HG03135 (cell line): ENCODE data around the gene ZBTB42.

Source experiments
- ATAC-seq: cut with Tn5 transposase; IDR thresholded peaks from one replicate; pipeline ENCODE4 v1.9.1; 2021; ENCODE audit warnings: mild to moderate bottlenecking, moderate library complexity; ENCODE audit not compliant: unreplicated experiment

The ZBTB42 gene

GRCh38 chr14:104769324-104770071 is 31.4 kb upstream of the ZBTB42 start:
- no peak for ATAC-seq

DNA sequence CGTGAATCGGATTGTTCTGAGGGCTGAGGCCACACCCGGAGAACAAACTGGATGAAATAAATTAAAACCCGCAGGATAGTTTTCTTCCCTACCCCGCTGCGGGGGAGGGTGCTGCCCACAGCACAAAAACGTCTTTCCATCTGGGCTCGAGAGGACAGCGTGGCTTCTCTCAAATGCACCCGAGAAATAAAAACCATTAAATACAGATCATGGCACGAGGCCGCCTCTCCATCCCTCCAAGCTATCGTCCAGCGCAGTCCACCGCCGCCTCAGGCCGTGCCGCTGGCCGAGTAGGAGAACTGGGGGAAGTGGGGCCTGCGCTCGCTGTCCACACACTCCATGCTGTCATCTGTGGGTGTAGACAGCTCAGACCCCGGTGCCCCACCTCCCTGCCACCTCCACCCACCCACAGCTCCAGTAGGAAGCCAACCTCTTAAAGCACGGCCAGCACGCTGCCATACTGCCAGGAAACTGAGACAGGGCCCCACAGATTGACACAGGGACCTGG is 30.8 kb upstream of the ZBTB42 start:
- ATAC-seq = no peak

DNA sequence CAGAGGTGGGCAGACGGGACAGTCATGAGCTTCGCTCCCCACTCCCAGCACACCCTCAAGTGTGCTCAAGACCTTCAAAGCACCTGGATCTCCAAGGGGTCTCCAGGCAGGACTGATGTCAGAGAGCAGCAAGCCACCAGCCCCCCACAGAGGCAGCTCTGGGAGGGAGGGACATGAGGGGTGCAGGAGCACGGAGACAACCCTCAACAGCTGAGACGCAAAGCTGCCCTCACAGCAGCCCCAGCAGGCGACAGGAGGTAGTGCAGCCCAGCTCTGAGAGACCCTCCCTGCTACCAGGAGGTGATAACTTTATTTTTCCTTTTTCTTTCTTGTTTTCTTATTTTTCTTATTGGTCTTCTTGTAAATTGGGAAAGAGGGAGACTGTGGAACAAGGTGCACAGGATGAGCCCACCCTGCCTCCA is 30.0 kb upstream of the ZBTB42 start:
- ATAC-seq = no peak

GRCh38 chr14:104771374-104771773 is 29.5 kb upstream of the ZBTB42 start:
- no peak for ATAC-seq

DNA sequence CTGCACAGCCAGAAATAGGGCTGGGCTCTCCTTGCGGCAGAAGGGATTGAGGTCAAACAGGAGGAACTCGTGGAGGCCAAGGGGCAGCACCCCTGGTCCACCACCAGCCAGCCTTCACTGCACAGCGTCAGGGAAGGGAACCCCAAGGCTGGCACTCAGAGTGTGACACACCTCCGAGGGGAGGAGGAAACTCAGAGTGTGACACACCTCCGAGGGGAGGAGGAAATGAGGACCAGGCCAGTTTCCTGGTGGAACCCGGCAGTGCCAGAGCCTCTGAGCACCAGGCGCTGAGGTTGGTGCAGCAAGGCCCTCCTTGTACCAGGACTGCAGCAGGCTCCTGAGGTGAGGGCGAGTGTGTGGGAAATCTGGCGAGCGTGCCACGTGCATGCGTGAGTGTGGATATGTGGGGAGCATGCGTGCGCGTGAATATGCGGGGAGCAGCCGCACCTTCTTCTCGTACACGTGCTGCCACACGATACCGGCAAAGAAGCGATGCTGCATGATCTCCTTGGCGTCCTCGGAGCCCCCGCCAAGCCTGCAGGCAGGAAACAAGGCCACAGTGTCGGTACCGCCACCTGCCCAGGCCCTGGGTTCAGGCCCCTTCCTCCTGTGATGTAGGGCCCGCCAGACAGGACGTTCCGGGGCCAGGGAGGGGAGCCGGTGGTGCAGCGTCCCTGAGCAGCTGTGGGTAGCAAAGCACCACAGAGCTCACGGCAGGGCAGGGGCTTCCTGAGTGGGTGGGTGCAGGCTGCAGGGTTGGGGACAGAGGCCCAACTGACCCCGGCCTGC is 28.8 kb upstream of the ZBTB42 start:
- ATAC-seq = no peak

DNA sequence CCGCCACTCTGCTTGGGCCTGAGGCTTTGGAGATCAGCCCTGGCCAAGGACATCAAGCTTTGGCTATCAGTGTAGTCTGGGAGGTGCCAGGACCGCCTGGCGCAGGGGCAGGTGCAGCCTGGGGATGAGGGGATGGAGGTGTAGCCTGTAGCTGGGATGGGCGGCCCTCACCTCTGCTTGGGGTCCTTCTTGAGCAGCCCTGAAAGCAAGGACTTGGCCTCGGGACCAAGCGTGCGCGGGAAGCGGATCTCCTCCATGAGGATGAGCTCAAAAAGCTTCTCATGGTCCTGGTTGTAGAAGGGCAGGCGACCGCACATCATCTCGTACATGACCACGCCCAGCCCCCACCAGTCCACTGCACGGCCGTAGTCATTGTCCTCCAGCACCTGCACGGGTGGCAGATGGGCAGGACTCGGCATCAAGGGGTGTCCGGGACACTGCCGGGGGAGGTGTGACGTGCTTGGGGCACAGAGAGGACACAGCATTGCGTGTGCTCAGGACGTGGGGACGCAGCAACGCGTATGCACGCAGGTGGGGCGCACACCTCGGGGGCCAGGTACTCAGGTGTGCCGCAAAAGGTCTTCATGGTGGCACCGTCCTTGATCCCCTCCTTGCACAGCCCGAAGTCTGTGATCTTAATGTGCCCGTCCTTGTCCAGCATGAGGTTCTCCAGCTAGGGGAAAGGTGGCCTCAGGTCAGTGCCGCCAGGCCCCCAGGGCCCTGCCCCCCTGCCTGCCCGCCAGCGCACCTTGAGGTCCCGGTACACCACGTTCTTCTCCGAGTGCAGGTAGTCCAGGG is 28.0 kb upstream of the ZBTB42 start:
- no peak for ATAC-seq

DNA sequence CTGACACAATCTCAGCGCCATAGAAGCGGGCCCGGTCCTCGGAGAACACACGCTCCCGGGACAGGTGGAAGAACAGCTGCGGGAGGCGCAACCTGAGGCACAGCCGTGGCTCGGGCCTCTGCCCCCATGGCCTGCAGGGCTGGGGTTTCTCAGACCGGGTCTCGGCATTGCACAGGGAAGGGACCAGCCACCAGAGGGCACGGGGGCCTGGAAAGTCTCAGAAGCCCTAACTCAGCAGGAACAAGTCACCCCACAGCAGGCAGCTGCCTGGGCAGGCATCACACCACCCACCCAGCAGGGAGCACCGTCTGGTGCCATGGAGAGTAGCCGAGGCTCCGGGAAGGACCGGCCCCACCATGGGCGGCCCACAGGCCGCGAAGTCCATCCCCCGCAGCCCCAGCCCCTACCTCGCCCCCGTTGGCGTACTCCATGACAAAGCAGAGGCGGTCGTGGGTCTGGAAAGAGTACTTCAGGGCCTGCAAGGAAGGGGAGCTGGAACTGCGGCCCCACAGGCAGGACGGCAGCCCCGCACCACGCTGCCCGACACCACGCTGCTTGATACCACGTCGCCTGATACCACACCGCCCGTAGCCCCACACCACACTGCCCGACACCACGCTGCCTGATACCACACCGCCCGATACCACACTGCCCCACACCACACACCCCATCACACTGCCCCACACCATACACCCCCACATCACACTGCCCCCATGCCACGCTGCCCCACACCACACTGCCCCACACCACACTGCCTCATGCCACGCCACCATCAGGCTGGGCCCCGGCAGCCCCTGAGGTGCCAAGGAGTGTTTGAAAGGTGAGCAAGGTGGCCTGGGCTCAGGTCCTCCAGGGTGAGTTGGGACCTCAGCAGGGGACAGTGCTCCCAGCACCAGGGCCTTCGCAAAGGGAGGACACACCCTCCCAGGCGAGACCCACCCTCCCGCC is 27.1 kb upstream of the ZBTB42 start:
- ATAC-seq = no peak

DNA sequence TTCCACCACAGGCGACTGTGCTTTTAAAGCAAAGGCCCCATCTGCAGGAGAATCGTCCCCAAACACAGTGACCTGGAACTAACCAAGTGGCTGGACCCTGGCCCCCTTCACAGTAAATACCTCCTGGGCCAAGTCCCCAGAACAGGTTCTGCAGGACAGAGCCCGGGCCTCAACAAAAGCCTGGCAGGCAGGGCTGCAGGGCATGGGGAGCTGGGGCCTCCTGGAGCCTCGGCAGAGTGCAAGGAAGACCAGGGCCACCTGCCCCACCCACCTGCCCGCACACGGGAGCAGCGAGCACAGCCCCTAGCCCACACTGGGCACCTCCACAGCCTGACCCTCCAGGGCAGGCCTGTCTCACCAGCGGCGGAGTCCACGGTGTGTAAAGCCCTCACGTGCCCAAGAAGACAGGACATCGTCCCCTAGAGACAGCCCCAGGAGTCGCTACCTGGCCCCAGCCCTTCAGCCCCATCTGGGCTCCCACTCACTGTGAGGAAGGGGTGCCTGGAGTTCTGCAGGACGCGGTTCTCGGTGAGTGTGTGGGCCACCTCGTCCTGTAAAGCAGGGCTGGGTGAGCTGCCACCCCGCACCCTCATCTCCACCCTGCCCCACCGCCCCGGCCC is 26.3 kb upstream of the ZBTB42 start:
- ATAC-seq = no peak

DNA sequence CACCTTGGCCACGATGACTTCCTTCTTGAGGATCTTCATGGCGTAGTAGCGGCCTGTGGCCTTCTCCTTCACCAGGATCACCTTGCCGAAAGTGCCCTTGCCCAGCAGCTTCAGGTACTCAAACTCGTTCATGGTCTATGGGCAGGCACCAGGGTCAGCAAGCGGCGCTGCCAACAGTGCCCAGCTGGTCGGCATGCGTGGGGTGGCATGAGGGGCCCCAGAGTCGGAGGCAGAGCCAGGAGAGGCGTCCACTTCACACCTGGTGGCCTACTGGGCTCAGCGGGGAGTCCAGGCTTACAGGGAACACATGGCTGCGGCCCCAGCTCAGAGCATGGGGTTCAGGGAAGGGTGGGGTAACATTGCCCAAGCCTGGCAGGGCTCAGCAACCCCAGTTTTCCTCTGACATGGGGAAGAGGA is 25.8 kb upstream of the ZBTB42 start:
- no peak for ATAC-seq

DNA sequence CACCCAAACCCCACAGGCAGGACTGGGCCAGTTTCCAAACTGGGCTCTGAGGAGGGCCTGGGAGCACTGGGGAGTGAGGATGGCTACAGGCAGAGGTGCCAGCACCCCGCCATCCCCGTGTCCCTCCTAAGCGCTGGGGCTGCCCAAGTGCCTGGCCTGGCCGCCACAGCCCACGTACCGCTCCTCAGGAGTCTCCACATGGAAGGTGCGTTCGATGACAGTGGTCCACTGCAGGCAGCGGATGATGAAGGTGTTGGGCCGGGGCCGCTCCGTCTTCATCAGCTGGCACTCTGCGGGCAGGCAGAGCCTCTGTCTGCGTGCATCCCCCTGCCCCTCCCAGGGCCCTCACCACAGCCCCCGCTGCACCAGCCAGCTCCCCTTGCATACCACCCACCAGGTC is 24.4 kb upstream of the ZBTB42 start:
- no peak for ATAC-seq

- ATAC-seq = no peak
Measured at GRCh38 chr14:104776961-104777807, 23.7 kb upstream of the ZBTB42 start.

- ATAC-seq = no peak
Measured at GRCh38 chr14:104777808-104778249, 23.1 kb upstream of the ZBTB42 start.

GRCh38 chr14:104778694-104779331 is 22.1 kb upstream of the ZBTB42 start:
- ATAC-seq = no peak

- ATAC-seq = no peak
Measured at GRCh38 chr14:104779776-104780512, 21.0 kb upstream of the ZBTB42 start.

- no peak for ATAC-seq
Measured at GRCh38 chr14:104780513-104781030, 20.3 kb upstream of the ZBTB42 start.

GRCh38 chr14:104781271-104782077 is 19.4 kb upstream of the ZBTB42 start:
- no peak for ATAC-seq
